Mesenchymal stem cell (in vitro differentiated cells and primary cell): ENCODE measurements around the gene CHGA.

Experiments used
- DNase-seq: peaks from one replicate; pipeline ENCODE4 v3.0.0-alpha.2; 2013
- H2AFZ ChIP-seq: one replicate; pipeline ENCODE4 v1.6.1; 2013; ENCODE audit warnings: low read depth, mild to moderate bottlenecking, control low read depth, inconsistent platforms, low read length, moderate library complexity
- H2AK5ac ChIP-seq: 2 replicates; pipeline ENCODE4 v1.6.1; 2013; ENCODE audit warnings: low read length, moderate library complexity, mild to moderate bottlenecking, inconsistent platforms; ENCODE audit not compliant: severe bottlenecking
- H2BK120ac ChIP-seq: one replicate; pipeline ENCODE4 v1.6.1; 2013; ENCODE audit warnings: low read depth, mild to moderate bottlenecking, inconsistent platforms, low read length, moderate library complexity
- H2BK12ac ChIP-seq, 2 experiments: one replicate each; pipeline ENCODE4 v1.6.1; 2013; ENCODE audit warnings: inconsistent platforms in 2 of 2, low read length in 2 of 2, mild to moderate bottlenecking in 2 of 2, moderate library complexity in 2 of 2, control low read depth in 1 of 2
- H2BK15ac ChIP-seq: one replicate; pipeline ENCODE4 v1.6.1; 2013; ENCODE audit warnings: mild to moderate bottlenecking, low read depth, inconsistent platforms; ENCODE audit not compliant: poor library complexity, severe bottlenecking
- H2BK5ac ChIP-seq: 2 replicates; pipeline ENCODE4 v1.6.1; 2013; ENCODE audit warnings: low read depth, mild to moderate bottlenecking, low read length, control low read depth, inconsistent platforms; ENCODE audit not compliant: poor library complexity, severe bottlenecking
- H3K14ac ChIP-seq, 2 experiments: one replicate each; pipeline ENCODE4 v1.6.1; 2013; ENCODE audit warnings: inconsistent platforms in 2 of 2, low read length in 2 of 2, control low read depth in 1 of 2, mild to moderate bottlenecking in 1 of 2, moderate library complexity in 1 of 2
- H3K18ac ChIP-seq, 2 experiments: one replicate each; pipeline ENCODE4 v1.6.1; 2013; ENCODE audit warnings: inconsistent platforms in 2 of 2, low read length in 2 of 2, control low read depth in 1 of 2, low read depth in 1 of 2, mild to moderate bottlenecking in 1 of 2
- H3K23ac ChIP-seq, 2 experiments: one replicate each; pipeline ENCODE4 v1.6.1; 2013; ENCODE audit warnings: inconsistent platforms in 2 of 2, low read length in 2 of 2, mild to moderate bottlenecking in 2 of 2, moderate library complexity in 2 of 2, control low read depth in 1 of 2
- H3K27ac ChIP-seq: 2 replicates; pipeline ENCODE4 v1.5.1; 2013; ENCODE audit warnings: mild to moderate bottlenecking, moderate library complexity, low read length, control low read depth, inconsistent platforms; ENCODE audit not compliant: poor library complexity, severe bottlenecking
- H3K27me3 ChIP-seq, 2 experiments: 2 replicates each; pipeline versions ENCODE4 v1.6.1 to v1.7.0; 2013; ENCODE audit warnings: low read length in 2 of 2, mild to moderate bottlenecking in 2 of 2, moderate library complexity in 2 of 2, control low read depth in 1 of 2, inconsistent platforms in 1 of 2; ENCODE audit not compliant: control insufficient read depth in 1 of 2, insufficient read depth in 1 of 2
- H3K36me3 ChIP-seq, 2 experiments: 2 replicates each; pipeline versions ENCODE4 v1.6.1 to v1.7.0; 2013; ENCODE audit warnings: low read length in 2 of 2, control low read depth in 1 of 2, inconsistent platforms in 1 of 2, low read depth in 1 of 2, mild to moderate bottlenecking in 1 of 2; ENCODE audit not compliant: insufficient read depth in 2 of 2, control insufficient read depth in 1 of 2
- H3K4ac ChIP-seq, 2 experiments: one replicate each; pipeline ENCODE4 v1.6.1; 2013; ENCODE audit warnings: inconsistent platforms in 2 of 2, low read length in 2 of 2, mild to moderate bottlenecking in 2 of 2, moderate library complexity in 2 of 2, control low read depth in 1 of 2, low read depth in 1 of 2
- H3K4me1 ChIP-seq: 2 replicates; pipeline ENCODE4 v1.6.1; 2013; ENCODE audit warnings: low read depth, low read length, control low read depth; ENCODE audit not compliant: control insufficient read depth, insufficient read depth
- H3K4me2 ChIP-seq: 2 replicates; pipeline ENCODE4 v1.6.1; 2013; ENCODE audit warnings: low read length, mild to moderate bottlenecking, inconsistent platforms; ENCODE audit not compliant: poor library complexity, severe bottlenecking
- H3K4me3 ChIP-seq, 2 experiments: 2 replicates each; pipeline versions ENCODE4 v1.5.1 to v1.7.0; 2013; ENCODE audit warnings: low read length in 2 of 2, mild to moderate bottlenecking in 2 of 2, control low read depth in 1 of 2, low read depth in 1 of 2; ENCODE audit not compliant: insufficient read depth in 1 of 2
- H3K79me1 ChIP-seq: replicated peaks from 2 replicates; pipeline ENCODE4 v1.6.1; 2013; ENCODE audit warnings: mild to moderate bottlenecking, control low read depth, low read length, inconsistent platforms; ENCODE audit not compliant: poor library complexity, severe bottlenecking
- H3K9ac ChIP-seq: 2 replicates; pipeline ENCODE4 v1.7.0; 2013; ENCODE audit warnings: mild to moderate bottlenecking, low read length, moderate library complexity
- H3K9me3 ChIP-seq: 2 replicates; pipeline ENCODE4 v1.7.0; 2013; ENCODE audit warnings: mild to moderate bottlenecking, low read length; ENCODE audit not compliant: control insufficient read depth
- H4K8ac ChIP-seq: one replicate; pipeline ENCODE4 v1.6.1; 2013; ENCODE audit warnings: inconsistent platforms, mild to moderate bottlenecking, low read length, moderate library complexity
- H4K91ac ChIP-seq: one replicate; pipeline ENCODE4 v1.6.1; 2013; ENCODE audit warnings: mild to moderate bottlenecking, low read length, inconsistent platforms
- WGBS: methylation state at CpG from one replicate; pipeline ENCODE4 v1.1.7; 2013; ENCODE audit warnings: mixed read lengths; 5-methylcytosine and 5-hydroxymethylcytosine counted together

The CHGA gene

GRCh38 chr14:92924247-92924646 is 1.3 kb downstream of the CHGA start:
- no peak overlapping the region for H2BK12ac ChIP-seq
- H3K18ac ChIP-seq, result no peak overlapping the region
- DNase-seq, result no peak
- WGBS, result 58% methylated on average over 4 of the region's 5 CpGs
- H4K8ac ChIP-seq, result no peak overlapping the region
- no peak overlapping the region for H3K14ac ChIP-seq
- H3K4ac ChIP-seq, result no peak overlapping the region
- no peak overlapping the region for H3K4me3 ChIP-seq
- H3K36me3 ChIP-seq, result no peaks in the 10 kb centered on the region
- H3K27ac ChIP-seq, result no peak overlapping the region
- H3K4me1 ChIP-seq, result peaks cover 10% of the 10 kb centered on the region
- H3K4me2 ChIP-seq, result no peak overlapping the region
- no peak overlapping the region for H2BK120ac ChIP-seq
- H3K79me1 ChIP-seq, result no peaks in the 10 kb centered on the region
- H2BK5ac ChIP-seq, result no peak overlapping the region
- H3K27me3 ChIP-seq, result peaks cover 75 to 94% of the 10 kb centered on the region in 2 experiments
- H2AFZ ChIP-seq, result no peak overlapping the region
- H3K23ac ChIP-seq, result no peak overlapping the region
- no peak overlapping the region for H2BK15ac ChIP-seq
- H3K9ac ChIP-seq, result no peak overlapping the region
- no peak overlapping the region for H4K91ac ChIP-seq
- H2AK5ac ChIP-seq, result no peak overlapping the region
- H3K9me3 ChIP-seq, result peaks cover 9% of the 10 kb centered on the region

DNA sequence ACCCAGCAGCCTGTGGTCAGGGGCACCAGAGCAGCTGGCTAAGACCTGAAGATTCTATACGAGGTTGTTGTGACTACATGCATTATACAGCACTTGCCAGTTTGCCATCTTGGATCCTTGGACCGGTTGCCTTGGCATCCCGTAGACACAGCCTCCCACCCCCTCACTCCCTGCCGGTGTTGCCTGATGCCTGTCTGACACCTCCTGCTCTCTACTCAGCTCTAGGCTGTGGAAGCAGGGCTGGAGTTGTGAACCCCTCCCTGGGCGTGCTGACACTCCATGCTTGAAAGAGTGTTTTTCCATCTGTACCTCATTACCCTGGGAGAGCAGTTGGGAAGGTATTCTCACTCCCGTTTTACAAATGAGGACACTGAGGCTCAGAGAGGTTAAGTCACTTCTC is 2.5 kb downstream of the CHGA start:
- DNase-seq, result no peak

DNA sequence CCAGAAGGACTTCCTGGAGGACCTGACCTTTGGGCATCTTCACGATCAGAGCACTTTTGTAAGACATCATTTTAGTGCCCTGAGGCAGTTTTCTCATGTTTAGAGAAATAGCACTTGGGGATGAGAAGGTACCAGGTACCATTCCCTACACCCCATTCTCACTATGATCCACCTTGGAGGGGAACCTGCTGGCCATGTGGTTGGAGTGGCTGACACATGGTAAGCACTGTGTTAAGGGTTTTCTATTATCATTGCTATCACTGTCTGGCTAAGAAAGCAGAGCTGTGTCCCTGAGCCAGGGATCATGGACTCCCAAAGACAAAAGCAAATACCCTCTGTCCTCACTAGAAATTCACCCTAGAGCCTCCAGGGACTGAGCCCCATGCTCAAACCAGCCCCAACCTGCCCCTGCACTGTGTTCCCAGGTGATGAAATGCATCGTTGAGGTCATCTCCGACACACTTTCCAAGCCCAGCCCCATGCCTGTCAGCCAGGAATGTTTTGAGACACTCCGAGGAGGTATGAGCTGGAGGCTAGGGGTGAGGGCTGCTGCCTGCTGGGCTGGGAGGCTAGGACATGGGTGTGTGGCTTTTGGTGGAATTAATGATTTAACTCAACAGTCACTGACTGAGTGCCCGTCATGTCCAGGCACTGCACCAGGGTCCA is 3.4 kb downstream of the CHGA start:
- H3K23ac ChIP-seq, result no peak overlapping the region
- H3K4ac ChIP-seq, result no peak overlapping the region
- H3K18ac ChIP-seq, result no peak overlapping the region
- H2AK5ac ChIP-seq, result no peak overlapping the region
- H3K9ac ChIP-seq, result no peak overlapping the region
- no peak overlapping the region for H3K27ac ChIP-seq
- H4K8ac ChIP-seq, result no peak overlapping the region
- peaks cover 10% of the 10 kb centered on the region for H3K4me1 ChIP-seq
- H3K4me2 ChIP-seq, result no peak overlapping the region
- no peak overlapping the region for H3K4me3 ChIP-seq
- H2BK120ac ChIP-seq, result no peak overlapping the region
- no peak overlapping the region for H4K91ac ChIP-seq
- no peak overlapping the region for H2BK12ac ChIP-seq
- 88% methylated on average over 4 of the region's 5 CpGs for WGBS
- H2BK5ac ChIP-seq, result no peak overlapping the region
- H3K9me3 ChIP-seq, result peaks cover 7% of the 10 kb centered on the region
- no peak overlapping the region for H3K14ac ChIP-seq
- H3K79me1 ChIP-seq, result no peaks in the 10 kb centered on the region
- no peak overlapping the region for H2AFZ ChIP-seq
- H3K27me3 ChIP-seq, result peaks cover 65 to 89% of the 10 kb centered on the region in 2 experiments
- DNase-seq, result no peak
- H3K36me3 ChIP-seq, result no peaks in the 10 kb centered on the region
- H2BK15ac ChIP-seq, result no peak overlapping the region

More for the DNA sequence above, 2.5 kb downstream of the CHGA start:
- Histone ChIP-seq H3K36me3 (no peaks in the 10 kb centered on the region), H3K4me1 (peaks cover 10% of the 10 kb centered on the region), H2BK12ac (no peak overlapping the region), H3K4me3 (no peak overlapping the region), H3K4ac (no peak overlapping the region), H2AFZ (no peak overlapping the region), H2AK5ac (no peak overlapping the region), H2BK15ac (no peak overlapping the region), H3K9me3 (peaks cover 7% of the 10 kb centered on the region), H3K27me3 (peaks cover 70 to 94% of the 10 kb centered on the region in 2 experiments), H3K18ac (no peak overlapping the region), H3K27ac (no peak overlapping the region), H2BK120ac (no peak overlapping the region), H2BK5ac (no peak overlapping the region), H3K4me2 (no peak overlapping the region), H3K9ac (no peak overlapping the region), H3K14ac (no peak overlapping the region), H4K91ac (no peak overlapping the region), H3K79me1 (no peaks in the 10 kb centered on the region), H4K8ac (no peak overlapping the region), H3K23ac (no peak overlapping the region)
- 80% methylated on average over 6 of the region's 6 CpGs for WGBS

DNA sequence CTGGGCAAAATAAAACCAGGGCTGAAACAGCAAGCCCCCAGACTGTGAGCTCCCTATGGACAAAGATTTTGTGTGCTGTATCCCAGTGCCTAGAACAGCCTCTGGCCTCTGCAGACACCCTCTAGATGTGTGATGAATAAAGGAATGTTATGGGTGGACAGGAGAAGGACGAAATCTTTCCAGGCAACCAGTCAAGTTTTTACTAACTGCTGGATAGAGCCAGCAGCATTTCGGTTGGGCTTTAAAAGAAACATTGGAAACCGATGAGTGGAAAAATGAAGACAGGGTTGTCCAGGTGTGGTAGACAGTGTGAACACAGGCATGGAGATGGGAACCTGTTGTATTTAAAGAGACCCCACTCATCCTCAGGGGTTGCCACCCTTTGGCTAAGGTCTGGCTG is 4.0 kb downstream of the CHGA start:
- WGBS, result 83% methylated on average over 3 of the region's 3 CpGs

More for the DNA sequence above, 4.0 kb downstream of the CHGA start:
- Histone ChIP-seq H3K4me1 (peaks cover 10% of the 10 kb centered on the region), H2BK120ac (no peak overlapping the region), H3K27ac (no peak overlapping the region), H3K9me3 (peaks cover 7% of the 10 kb centered on the region), H3K4ac (no peak overlapping the region), H2AK5ac (no peak overlapping the region), H4K91ac (no peak overlapping the region), H2BK15ac (no peak overlapping the region), H3K14ac (no peak overlapping the region), H3K36me3 (no peaks in the 10 kb centered on the region), H4K8ac (no peak overlapping the region), H2BK5ac (no peak overlapping the region), H3K23ac (no peak overlapping the region), H2AFZ (no peak overlapping the region), H3K9ac (no peak overlapping the region), H2BK12ac (no peak overlapping the region), H3K18ac (no peak overlapping the region), H3K4me2 (no peak overlapping the region), H3K27me3 (peaks cover 61 to 86% of the 10 kb centered on the region in 2 experiments), H3K79me1 (no peaks in the 10 kb centered on the region), H3K4me3 (no peak overlapping the region)
- no peak for DNase-seq
